Fibroblast of mammary gland (primary cell): ENCODE data around the gene BCAS3.
A peak's percentile ranks its signal among the peaks of the same experiment; 100 is the strongest.

Source experiments
- DNase-seq: peaks from one replicate; pipeline ENCODE4 v3.0.0-alpha.2; 2010; ENCODE audit warnings: low read depth
- H3K4me3 ChIP-seq: 2 replicates; pipeline ENCODE4 v1.5.1; 2011; ENCODE audit warnings: low read depth, mild to moderate bottlenecking, low read length, moderate library complexity; ENCODE audit not compliant: control insufficient read depth
- TF ChIP-seq, protein P1 (sequence below): conservative IDR thresholded peaks from 2 replicates; pipeline ENCODE4 v1.5.1; 2011; ENCODE audit warnings: low read depth, low read length, inconsistent platforms; ENCODE audit not compliant: control insufficient read depth, insufficient read depth

Gene BCAS3

DNA sequence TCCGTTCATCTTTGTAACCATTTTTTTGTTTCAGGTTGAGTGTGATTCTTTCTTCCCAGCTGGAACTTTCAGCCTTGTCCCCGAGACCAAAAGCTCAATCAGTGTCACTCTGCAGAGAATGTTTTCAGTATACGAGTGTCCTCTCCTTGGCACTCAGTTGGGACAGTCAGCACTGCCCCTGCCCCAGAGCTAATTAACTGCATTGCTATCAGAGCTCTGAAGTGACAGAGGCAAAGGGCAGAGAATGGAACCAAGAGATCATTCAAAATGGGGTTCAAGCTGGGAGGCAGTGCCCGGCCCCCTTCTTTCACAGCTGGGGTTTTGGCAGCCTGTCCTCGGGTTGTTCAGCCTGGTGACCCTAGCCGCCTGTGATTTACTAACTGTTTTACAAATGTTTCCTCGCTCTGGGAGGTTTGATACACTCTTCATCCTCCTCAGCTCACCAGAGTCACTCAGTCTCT lies 526.0 kb downstream of the BCAS3 start:
- TF ChIP-seq, protein P1, sequence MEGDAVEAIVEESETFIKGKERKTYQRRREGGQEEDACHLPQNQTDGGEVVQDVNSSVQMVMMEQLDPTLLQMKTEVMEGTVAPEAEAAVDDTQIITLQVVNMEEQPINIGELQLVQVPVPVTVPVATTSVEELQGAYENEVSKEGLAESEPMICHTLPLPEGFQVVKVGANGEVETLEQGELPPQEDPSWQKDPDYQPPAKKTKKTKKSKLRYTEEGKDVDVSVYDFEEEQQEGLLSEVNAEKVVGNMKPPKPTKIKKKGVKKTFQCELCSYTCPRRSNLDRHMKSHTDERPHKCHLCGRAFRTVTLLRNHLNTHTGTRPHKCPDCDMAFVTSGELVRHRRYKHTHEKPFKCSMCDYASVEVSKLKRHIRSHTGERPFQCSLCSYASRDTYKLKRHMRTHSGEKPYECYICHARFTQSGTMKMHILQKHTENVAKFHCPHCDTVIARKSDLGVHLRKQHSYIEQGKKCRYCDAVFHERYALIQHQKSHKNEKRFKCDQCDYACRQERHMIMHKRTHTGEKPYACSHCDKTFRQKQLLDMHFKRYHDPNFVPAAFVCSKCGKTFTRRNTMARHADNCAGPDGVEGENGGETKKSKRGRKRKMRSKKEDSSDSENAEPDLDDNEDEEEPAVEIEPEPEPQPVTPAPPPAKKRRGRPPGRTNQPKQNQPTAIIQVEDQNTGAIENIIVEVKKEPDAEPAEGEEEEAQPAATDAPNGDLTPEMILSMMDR: no peak
- DNase-seq: no peak
- no peak overlapping the region for H3K4me3 ChIP-seq

DNA sequence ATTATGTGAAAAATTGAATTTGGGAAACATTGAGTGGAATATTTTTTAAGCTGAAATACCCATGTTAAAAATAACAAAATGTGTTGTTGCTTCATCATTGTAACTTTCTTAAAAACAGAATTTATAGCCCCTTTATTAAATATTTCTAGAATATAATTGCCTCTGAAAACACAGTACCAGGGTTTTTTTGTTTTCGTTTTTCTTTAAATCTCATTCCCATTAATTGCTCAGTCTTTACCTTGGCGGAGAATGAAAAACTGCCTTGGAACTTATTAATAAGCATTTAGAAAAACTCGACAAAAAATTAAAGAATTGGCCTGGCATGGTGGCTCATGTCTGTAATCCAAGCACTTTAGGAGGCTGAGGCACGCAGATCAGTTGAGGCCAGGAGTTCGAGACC lies 526.8 kb downstream of the BCAS3 start:
- TF ChIP-seq, protein P1: no peak
- no peak overlapping the region for H3K4me3 ChIP-seq

DNA sequence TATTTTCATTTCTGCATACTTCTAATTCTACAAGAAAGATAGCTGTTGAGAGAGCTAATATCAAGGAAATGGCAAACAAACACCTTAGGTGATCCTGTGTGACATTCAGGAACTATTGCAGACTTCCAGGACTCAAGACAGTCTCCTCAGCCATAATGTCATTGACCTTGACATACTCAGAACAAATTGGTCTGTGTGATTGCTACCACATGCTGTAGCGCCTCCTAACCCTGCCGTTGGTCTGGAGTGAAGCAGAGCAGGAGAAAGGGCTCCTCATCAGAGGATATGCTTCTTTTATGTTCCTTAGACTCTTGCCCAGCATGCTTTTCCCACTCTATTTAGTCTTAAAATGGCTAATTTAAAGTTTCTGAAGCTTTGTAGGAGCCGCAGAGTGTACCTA lies 527.8 kb downstream of the BCAS3 start:
- H3K4me3 ChIP-seq: no peak overlapping the region
- TF ChIP-seq, protein P1: no peak
- no peak for DNase-seq

More for the DNA sequence above, 526.8 kb downstream of the BCAS3 start:
- DNase-seq: no peak

DNA sequence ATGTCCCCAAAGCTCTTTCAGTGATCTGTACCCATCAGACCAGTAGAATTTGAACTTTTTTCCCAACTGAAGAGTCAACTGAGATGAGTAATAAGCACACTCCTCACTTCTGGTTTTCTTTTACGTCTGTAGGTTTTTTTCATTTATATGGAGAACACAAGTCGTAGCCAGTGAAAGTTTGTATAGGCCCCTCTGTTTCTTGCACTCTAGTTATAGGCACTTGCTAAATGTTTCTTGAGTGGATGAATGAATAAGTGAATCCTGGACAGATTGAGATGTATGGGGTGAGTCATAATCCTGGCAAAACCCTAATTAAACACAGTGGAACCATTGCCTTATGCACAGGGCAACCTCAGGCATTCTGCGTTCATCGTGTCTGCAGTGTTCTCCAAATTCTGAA lies 528.3 kb downstream of the BCAS3 start:
- no peak overlapping the region for H3K4me3 ChIP-seq
- DNase-seq: peak; percentile 53
- TF ChIP-seq, protein P1: no peak

DNA sequence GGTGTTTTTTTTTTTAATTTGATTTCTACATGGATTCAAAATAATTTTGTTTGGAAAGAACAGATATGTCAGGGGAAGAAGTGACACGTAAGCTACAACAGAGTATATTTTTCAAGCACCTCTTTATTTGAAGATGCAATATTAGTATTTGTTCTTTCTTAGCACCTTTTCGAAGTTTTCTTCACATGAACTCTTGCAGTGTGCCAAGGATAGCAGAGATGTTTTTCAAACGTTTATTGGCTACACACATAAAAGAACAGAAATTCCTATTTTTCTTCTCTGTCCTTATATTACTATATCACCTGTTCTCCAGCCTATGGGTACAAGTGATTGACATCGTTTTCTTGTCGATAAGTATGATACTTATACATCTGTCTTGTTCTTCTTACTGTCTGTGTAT lies 529.3 kb downstream of the BCAS3 start:
- H3K4me3 ChIP-seq: no peak overlapping the region
- TF ChIP-seq, protein P1: no peak

DNA sequence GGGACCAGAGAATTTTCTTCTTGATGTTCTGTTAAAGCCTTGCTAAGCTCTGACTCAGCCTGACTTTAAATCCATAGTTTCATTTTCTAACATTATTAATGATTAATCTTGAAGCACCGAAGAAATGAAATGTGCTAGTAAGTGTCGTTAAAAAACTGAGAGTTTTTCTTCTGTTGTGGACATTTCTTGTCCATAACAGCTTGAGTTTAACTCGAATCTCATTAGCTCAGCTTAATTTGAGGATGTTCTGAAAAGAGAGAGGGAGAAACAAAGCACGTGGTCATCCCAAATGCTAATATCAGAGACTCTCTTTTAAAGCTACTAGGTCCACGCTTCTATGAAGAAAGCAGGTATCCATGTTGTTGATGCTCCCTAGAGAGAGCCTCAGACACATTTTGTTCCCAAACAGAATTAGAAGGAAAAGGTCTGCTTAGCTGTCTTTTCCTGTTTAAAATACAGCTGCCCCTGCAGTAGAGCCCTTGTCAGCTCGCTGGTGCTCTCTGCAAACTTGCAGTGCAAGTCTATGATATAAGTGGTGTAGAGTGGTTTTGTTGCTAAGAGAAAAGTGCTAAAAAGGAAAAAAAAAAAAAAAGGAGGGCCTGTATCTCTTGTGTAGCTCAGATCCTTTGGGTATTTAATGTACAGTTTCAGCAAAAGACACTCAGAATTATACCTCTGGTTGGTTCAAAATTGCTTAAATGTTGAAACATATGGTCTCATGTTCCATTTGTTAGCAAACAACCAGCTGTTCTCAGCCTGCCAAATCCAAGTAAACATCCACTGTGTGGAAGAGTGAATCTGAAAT lies 530.9 kb downstream of the BCAS3 start:
- peak; percentile 51 for DNase-seq
- no peak overlapping the region for H3K4me3 ChIP-seq
- TF ChIP-seq, protein P1: no peak

More for the DNA sequence above, 529.3 kb downstream of the BCAS3 start:
- DNase-seq: no peak
